GM20000 (cell line): ENCODE measurements around the gene ADORA1.

ENCODE experiments used
- DNase-seq: peaks from one replicate; pipeline ENCODE4 v3.0.0; 2012; ENCODE audit warnings: low spot score
- CTCF ChIP-seq: IDR thresholded peaks from 2 replicates; pipeline ENCODE4 v1.5.1; 2012; ENCODE audit warnings: mild to moderate bottlenecking, control low read depth; ENCODE audit errors: extremely low read depth, missing control alignments

ADORA1 gene

GRCh38 chr1:203199816-203200571 lies 72.5 kb downstream of the ADORA1 start:
- no peak for DNase-seq
- no peak for TF ChIP-seq CTCF

DNA sequence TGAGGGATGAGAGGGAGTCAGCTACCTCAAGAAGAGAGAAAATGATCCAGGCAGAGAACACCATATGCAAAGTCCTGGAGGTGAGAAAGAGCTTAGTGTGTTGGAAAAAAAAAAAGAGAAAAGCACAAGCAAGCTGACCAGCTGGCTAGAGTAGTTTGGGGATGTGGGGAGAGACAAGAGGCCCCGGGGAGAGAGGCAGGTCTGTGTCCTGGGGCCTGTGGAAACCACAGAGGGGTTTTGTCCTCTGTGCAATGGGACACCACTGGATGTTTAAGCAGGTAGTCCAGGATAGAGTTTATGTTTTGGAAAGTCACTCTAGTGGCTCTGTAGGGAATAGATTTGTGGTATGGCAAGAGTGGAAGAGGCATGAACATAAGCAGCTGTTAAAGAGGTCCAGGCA lies 73.4 kb downstream of the ADORA1 start:
- no peak for DNase-seq
- TF ChIP-seq CTCF, result no peak

DNA sequence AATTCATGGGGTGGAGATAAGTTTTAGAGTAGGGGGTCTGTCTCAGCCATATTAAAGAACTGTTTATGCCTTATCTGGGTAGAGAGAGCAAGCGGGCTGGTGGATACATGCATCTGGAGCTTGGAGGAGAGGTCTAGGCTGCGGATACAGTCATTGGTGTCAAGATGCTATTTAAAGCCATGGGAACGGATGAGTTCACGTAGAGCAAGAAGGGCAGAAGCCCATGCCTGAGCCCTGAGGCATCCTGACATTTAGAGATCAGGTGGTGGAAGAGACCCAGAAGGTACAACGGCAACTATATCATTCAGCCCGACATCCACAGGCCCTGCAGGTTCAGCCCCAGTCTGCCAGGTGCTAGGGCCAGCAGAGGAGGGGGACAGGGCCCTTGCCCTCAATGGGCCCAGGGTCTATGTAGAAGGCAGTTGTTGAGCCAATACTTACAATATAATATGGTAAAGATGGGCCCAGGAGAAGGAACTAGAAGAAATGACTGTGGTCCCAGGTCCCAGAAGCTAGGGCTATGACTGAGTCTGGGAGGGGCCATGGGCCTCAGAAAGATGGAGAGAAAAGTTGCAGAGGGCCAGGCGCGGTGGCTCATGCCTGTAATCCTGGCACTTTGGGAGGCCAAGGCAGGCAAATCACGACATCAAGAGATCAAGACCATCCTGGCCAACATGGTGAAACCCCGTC lies 74.1 kb downstream of the ADORA1 start:
- TF ChIP-seq CTCF, result no peak

DNA sequence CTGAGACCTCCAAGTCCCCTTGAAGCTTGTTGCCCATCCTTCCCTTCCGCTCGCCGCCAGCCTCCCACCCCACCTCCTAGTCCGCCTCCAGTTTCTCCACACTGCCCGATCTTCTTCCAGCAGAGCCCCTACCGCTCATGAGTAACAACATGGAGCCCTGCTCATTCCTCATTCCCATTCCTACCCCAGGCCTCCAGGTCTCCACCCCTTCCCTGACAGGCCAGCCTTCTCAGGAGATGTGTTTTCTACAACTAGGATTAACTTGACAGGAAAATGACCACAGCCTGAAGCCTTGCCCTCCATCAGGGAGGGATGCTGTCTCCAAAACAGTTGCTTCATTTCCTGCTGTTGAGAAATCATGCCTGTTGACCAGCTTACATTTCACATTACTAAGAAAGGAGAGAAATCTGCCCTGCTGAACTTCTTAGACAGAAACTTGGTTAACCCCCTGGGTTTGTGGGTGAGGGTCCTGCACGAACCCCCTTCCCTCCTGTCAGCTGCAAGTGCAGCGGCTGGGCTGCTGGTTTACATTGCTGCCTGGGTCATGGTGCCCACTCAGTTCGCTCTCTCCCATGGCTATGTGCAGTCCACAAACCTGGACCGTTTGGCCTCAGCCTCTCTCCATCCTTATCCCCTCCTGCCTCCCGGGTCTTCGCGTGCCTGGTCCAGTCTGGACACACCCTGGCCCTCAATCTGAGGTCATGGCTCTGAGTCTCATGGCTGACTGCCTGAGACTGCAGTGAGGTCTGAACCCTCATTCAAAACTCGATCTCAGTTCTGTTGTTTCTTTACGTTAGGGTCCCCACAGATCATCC lies 75.1 kb downstream of the ADORA1 start:
- DNase-seq, result no peak
- no peak for TF ChIP-seq CTCF

More for the DNA sequence above, 74.1 kb downstream of the ADORA1 start:
- DNase-seq, result no peak

DNA sequence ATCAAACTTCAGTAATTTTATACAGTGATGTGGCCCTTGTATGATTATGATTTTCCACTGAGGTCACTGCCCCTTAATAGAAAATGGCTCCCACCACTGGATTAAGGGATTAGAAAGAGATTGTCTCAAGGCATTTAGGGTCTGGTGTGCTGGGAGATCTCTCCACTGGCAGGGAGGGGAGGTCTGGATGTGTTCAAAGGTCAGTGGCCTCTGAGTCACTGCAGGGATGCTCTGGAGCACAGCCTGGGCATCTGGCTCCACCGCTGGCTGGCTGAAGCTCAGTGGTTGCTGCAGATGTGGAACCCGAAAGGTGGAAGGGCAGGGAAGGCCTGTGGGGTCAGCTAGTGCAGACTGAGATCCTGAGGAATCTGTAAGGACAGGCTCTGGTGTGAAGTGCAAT lies 77.2 kb downstream of the ADORA1 start:
- no peak for TF ChIP-seq CTCF
- DNase-seq, result no peak

DNA sequence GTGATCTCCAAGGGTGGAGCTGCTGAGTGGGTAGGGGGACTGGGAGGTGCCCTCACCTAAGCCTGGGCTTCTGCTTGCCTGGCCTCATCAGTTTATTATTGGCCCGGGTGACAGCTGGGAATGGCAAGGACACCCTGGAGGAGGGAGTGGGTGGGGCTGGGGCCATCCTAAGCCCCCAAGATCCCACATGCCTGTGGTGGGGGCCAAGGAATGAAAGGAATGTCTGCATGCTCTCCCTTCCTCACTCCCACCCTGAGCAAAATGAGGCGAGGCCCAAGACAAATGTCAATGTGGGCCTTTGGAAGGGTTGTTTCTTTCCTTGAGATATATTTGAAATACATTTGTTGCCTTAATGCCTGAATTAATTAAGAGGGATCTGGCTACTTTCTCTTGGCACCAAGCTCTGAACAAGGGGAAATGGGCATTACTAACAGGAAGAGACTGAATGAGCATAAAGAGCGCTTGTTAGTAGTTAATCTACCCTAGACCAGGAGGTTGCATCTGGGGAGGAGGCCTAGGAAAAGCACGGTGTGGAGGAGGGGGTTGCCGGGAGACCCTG lies 78.7 kb downstream of the ADORA1 start:
- no peak for DNase-seq
- TF ChIP-seq CTCF, result no peak
